Measurements from ENCODE around the gene PLPPR1. TPM values are rescaled to one million over a fixed set of nuclear protein-coding genes. Genes with fewer than 3 reads are reported as not detected.

The PLPPR1 gene
- total RNA-seq, 1 experiment from 2014 or later: not detected

DNA sequence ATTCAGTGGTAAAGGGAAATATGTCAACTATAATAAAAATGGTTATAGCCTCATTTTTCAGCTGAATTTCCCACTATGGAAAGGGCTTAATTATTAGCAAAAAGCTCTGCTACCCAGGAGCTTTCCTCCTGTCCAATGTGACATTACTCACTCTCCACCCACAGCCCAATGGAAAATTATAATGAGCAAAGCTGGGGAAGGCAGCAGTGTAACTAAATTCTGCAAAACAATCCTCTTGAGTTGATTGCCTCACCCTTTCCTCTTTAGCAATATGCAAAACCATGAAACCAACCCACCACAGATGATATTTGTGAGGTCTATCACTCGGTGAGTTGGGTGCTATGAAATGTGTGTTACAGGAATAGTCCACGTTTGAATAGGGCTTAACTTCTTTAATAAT lies 14.0 kb upstream of the PLPPR1 start:
- Histone ChIP-seq H3K9me3 (ENCODE audit: low read depth, low read length, poor library complexity, severe bottlenecking) (no peaks in the 10 kb centered on the region), H3K27ac (ENCODE audit: low read depth, low read length, poor library complexity, severe bottlenecking) (no peak overlapping the region), H3K4me3 (ENCODE audit: low read depth, low read length, poor library complexity, severe bottlenecking) (no peak overlapping the region), H3K36me3 (ENCODE audit: insufficient read depth, low read length, poor library complexity, severe bottlenecking) (no peaks in the 10 kb centered on the region), H3K4me1 (ENCODE audit: insufficient read depth, low read length, poor library complexity, severe bottlenecking) (no peaks in the 10 kb centered on the region), H3K27me3 (replicated peaks; ENCODE audit: insufficient read depth, low read depth, low read length, poor library complexity) (no peaks in the 10 kb centered on the region)
- intact Hi-C loops (cut with micrococcal nuclease; ENCODE audit: unreplicated experiment): no loop called here
- ChIA-PET POLR2A (ENCODE audit: low non-redundant PET) (no interaction called here), CTCF (no interaction called here)
- TF ChIP-seq CTCF (conservative IDR thresholded peaks at IDR 0.05; ENCODE audit: low read depth, low read length): no peak
- no peak for TF ChIP-seq EZH2 (IDR thresholded peaks at IDR 0.05; ENCODE audit: borderline replicate concordance, low read depth, low read length, poor library complexity, severe bottlenecking)
- no TSS peak for BruUV-seq (replicated peaks)
- DNase-seq (ENCODE audit: low spot score): no peak

DNA sequence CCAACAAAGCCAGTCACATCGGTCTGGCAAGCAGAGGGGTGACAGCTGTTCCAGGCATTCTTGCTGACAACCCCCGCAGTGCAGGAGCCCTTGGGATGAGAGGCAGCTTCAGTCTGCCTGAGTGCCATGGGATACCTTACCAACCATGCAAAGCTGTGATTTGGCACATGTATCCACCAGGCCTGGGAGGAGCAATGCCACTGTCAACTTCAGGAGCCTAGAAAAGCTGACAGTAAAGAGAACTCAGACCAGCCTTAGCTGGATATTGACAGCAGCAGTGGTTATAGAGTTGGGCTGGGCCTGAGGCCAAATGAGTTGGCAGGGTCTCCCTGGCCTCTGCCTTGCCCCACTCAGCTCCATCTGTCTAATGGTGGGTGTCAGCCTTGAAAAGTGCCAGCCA lies 10.1 kb upstream of the PLPPR1 start:
- Histone ChIP-seq H3K4me1 (ENCODE audit: insufficient read depth, low read length, poor library complexity, severe bottlenecking) (no peaks in the 10 kb centered on the region), H3K36me3 (ENCODE audit: insufficient read depth, low read length, poor library complexity, severe bottlenecking) (no peaks in the 10 kb centered on the region), H3K4me3 (ENCODE audit: low read depth, low read length, poor library complexity, severe bottlenecking) (no peak overlapping the region), H3K9me3 (ENCODE audit: low read depth, low read length, poor library complexity, severe bottlenecking) (no peaks in the 10 kb centered on the region), H3K27me3 (replicated peaks; ENCODE audit: insufficient read depth, low read depth, low read length, poor library complexity) (no peaks in the 10 kb centered on the region), H3K27ac (ENCODE audit: low read depth, low read length, poor library complexity, severe bottlenecking) (no peak overlapping the region)
- POLR2A ChIA-PET (ENCODE audit: low non-redundant PET): no interaction called here
- no peak for DNase-seq (ENCODE audit: low spot score)
- TF ChIP-seq CTCF (conservative IDR thresholded peaks at IDR 0.05; ENCODE audit: low read depth, low read length) (no peak), EZH2 (IDR thresholded peaks at IDR 0.05; ENCODE audit: borderline replicate concordance, low read depth, low read length, poor library complexity, severe bottlenecking) (no peak)
- intact Hi-C loops (cut with micrococcal nuclease; ENCODE audit: unreplicated experiment): no loop called here
- no TSS peak for BruUV-seq (replicated peaks)
- CTCF ChIA-PET: no interaction called here

DNA sequence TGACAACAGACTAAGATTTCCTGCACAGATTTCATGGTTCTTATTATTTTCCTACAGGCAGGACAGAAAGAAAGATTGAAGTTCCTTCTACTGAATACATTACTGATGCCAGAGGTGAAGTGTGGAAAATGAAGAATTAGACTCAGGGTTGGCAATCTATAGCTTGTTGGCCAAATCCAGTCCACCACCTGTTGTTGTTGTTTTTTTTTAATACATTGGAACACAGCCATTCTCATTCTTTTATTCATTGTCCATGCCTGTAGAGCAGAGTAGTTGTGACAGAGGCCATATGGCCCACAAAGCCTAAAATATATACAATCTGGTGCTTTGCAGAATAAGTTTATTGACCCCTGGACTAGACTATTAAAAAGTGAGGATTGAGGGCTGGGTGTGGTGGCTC lies 5.8 kb upstream of the PLPPR1 start:
- H3K4me3 ChIP-seq (ENCODE audit: low read depth, low read length, poor library complexity, severe bottlenecking): no peak overlapping the region
- peaks cover 35% of the 10 kb centered on the region for H3K27me3 ChIP-seq (replicated peaks; ENCODE audit: insufficient read depth, low read depth, low read length, poor library complexity)
- no peak for TF ChIP-seq CTCF (conservative IDR thresholded peaks at IDR 0.05; ENCODE audit: low read depth, low read length)
- no peak for TF ChIP-seq EZH2 (IDR thresholded peaks at IDR 0.05; ENCODE audit: borderline replicate concordance, low read depth, low read length, poor library complexity, severe bottlenecking)
- ChIA-PET POLR2A (ENCODE audit: low non-redundant PET) (no interaction called here), CTCF (no interaction called here)
- no peak overlapping the region for H3K27ac ChIP-seq (ENCODE audit: low read depth, low read length, poor library complexity, severe bottlenecking)
- no TSS peak for BruUV-seq (replicated peaks)
- no peaks in the 10 kb centered on the region for H3K36me3 ChIP-seq (ENCODE audit: insufficient read depth, low read length, poor library complexity, severe bottlenecking)
- no peak for DNase-seq (ENCODE audit: low spot score)
- intact Hi-C loops (cut with micrococcal nuclease; ENCODE audit: unreplicated experiment): no loop called here
- H3K4me1 ChIP-seq (ENCODE audit: insufficient read depth, low read length, poor library complexity, severe bottlenecking): no peaks in the 10 kb centered on the region
- no peaks in the 10 kb centered on the region for H3K9me3 ChIP-seq (ENCODE audit: low read depth, low read length, poor library complexity, severe bottlenecking)
